IPS DF 19.7 (cell line): ENCODE results near the gene BACH2.

Experiments used
- DNase-seq: peaks from one replicate; pipeline ENCODE4 v3.0.0-alpha.2; 2013; ENCODE audit warnings: low read depth, low spot score

BACH2 gene

GRCh38 chr6:89999945-90000825 lies 296.5 kb downstream of the BACH2 start:
- no peak for DNase-seq

- no peak for DNase-seq
These were observed 297.5 kb downstream of the BACH2 start for GRCh38 chr6:89999154-89999553.

GRCh38 chr6:89997456-89998445 lies 298.9 kb downstream of the BACH2 start:
- DNase-seq = no peak

GRCh38 chr6:89993411-89993810 lies 303.2 kb downstream of the BACH2 start:
- no peak for DNase-seq

- DNase-seq = no peak
These were observed 303.8 kb downstream of the BACH2 start for GRCh38 chr6:89992818-89993217.

GRCh38 chr6:89989742-89990141 lies 306.9 kb downstream of the BACH2 start:
- no peak for DNase-seq

- DNase-seq = no peak
These were observed 308.8 kb downstream of the BACH2 start for GRCh38 chr6:89987830-89988229.

- no peak for DNase-seq
These were observed 309.5 kb downstream of the BACH2 start for GRCh38 chr6:89987140-89987539.

- no peak for DNase-seq
These were observed 310.0 kb downstream of the BACH2 start for GRCh38 chr6:89986650-89987074.

GRCh38 chr6:89985751-89986493 lies 310.7 kb downstream of the BACH2 start:
- DNase-seq = no peak

- no peak for DNase-seq
These were observed 311.5 kb downstream of the BACH2 start for GRCh38 chr6:89984926-89985750.

GRCh38 chr6:89980353-89980752 lies 316.3 kb downstream of the BACH2 start:
- DNase-seq = no peak

- no peak for DNase-seq
These were observed 317.0 kb downstream of the BACH2 start for GRCh38 chr6:89979481-89980119.

GRCh38 chr6:89978749-89979145 lies 317.9 kb downstream of the BACH2 start:
- no peak for DNase-seq

GRCh38 chr6:89977808-89978748 lies 318.6 kb downstream of the BACH2 start:
- DNase-seq = no peak

GRCh38 chr6:89976694-89977020 lies 320.0 kb downstream of the BACH2 start:
- no peak for DNase-seq

- DNase-seq = no peak
These were observed 320.5 kb downstream of the BACH2 start for GRCh38 chr6:89975991-89976693.

GRCh38 chr6:89975366-89975765 lies 321.3 kb downstream of the BACH2 start:
- DNase-seq = no peak

- DNase-seq = no peak
These were observed 321.8 kb downstream of the BACH2 start for GRCh38 chr6:89974834-89975233.
